Measurements from ENCODE around the gene ANTXRL. TPM values are rescaled to one million over a fixed set of nuclear protein-coding genes. Genes with fewer than 3 reads are reported as not detected.

Gene ANTXRL
- total and polyA plus RNA-seq, 2 of the 8 experiments (the other 6 are each of a cell fraction or from before 2014, with no cell fraction given), result not detected

- TF ChIP-seq SAP30 (IDR thresholded peaks at IDR 0.05; ENCODE audit: insufficient read depth, insufficient replicate concordance, low read length), result no peak
- no peak for TF ChIP-seq ATF2 (IDR thresholded peaks at IDR 0.05; ENCODE audit: low read length)
- no peak for TF ChIP-seq RAD21 (IDR thresholded peaks at IDR 0.05 in 1 of 2, conservative IDR thresholded peaks at IDR 0.05 in 1 of 2; ENCODE audit: low read depth in 2 of 2, low read length in 2 of 2)
- no peak for TF ChIP-seq SP2 (IDR thresholded peaks at IDR 0.05; ENCODE audit: low read length)
- TF ChIP-seq SIX5 (IDR thresholded peaks at IDR 0.05; ENCODE audit: low read depth, low read length), result no peak
- no peaks in the 10 kb centered on the region for H4K20me1 ChIP-seq (replicated peaks in 1 of 2; ENCODE audit: control insufficient read depth in 1 of 2, insufficient read depth in 2 of 2, low read length in 2 of 2)
- no peak overlapping the region for H4K5ac ChIP-seq (ENCODE audit: insufficient read length, low read depth, low read length)
- no peak overlapping the region for H2BK5ac ChIP-seq (ENCODE audit: low read depth, low read length)
- H4K8ac ChIP-seq (ENCODE audit: extremely low read depth, insufficient read depth, low read length), result no peak overlapping the region
- DNase-seq (ENCODE audit: low read depth in 1 of 2, low spot score in 2 of 2), result no peak
- H3K79me1 ChIP-seq (ENCODE audit: low read depth, low read length), result no peaks in the 10 kb centered on the region
- no peak overlapping the region for H3K9ac ChIP-seq (replicated peaks in 1 of 4; ENCODE audit: extremely low read depth in 1 of 4, low read depth in 3 of 4, low read length in 3 of 4)
- H3K36me3 ChIP-seq (ENCODE audit: control insufficient read depth in 2 of 4, insufficient read depth in 4 of 4, low read length in 3 of 4), result no peaks in the 10 kb centered on the region
- peaks cover 0 to 2% (median 0%) of the 10 kb centered on the region in 4 experiments; a peak in 2 of 7 replicates for H3K4me1 ChIP-seq (replicated peaks in 1 of 4; ENCODE audit: control insufficient read depth in 3 of 4, insufficient read depth in 4 of 4, low read length in 3 of 4)
- H3K23ac ChIP-seq (ENCODE audit: insufficient read length), result no peak overlapping the region
- H3K4me2 ChIP-seq (ENCODE audit: insufficient read depth in 1 of 2, low read depth in 2 of 2, low read length in 2 of 2), result no peak overlapping the region
- CTCF ChIA-PET (ENCODE audit: partially characterized antibody), result interaction anchor here (0.7 to 9.2 kb wide), 9 partner anchors 8 to 30 kb away, joined by 3 to 99 read pairs (median 6); no protein-coding TSS in a partner anchor
- FAIRE-seq, result no peak
- H3K9me3 ChIP-seq (ENCODE audit: insufficient read depth in 2 of 2, low read depth in 1 of 2, low read length in 1 of 2), result no peaks in the 10 kb centered on the region
- no peak overlapping the region for H2BK15ac ChIP-seq (ENCODE audit: low read length)
- H3K23me2 ChIP-seq (ENCODE audit: low read depth, low read length), result no peaks in the 10 kb centered on the region
- POLR2A ChIA-PET (ENCODE audit: partially characterized antibody), result no interaction called here
- no peak overlapping the region for H3K18ac ChIP-seq (ENCODE audit: extremely low read depth, low read length)
- no peak overlapping the region for H2BK20ac ChIP-seq (ENCODE audit: low read length)
- H3K4ac ChIP-seq (replicated peaks; ENCODE audit: insufficient read length, low read depth, low read length), result no peak overlapping the region
- no peak overlapping the region for H4K91ac ChIP-seq (replicated peaks; ENCODE audit: insufficient read length, low read length)
- H3K27ac ChIP-seq (ENCODE audit: low read depth, low read length), result no peak overlapping the region
- no peaks in the 10 kb centered on the region for H3K79me2 ChIP-seq (ENCODE audit: control insufficient read depth in 1 of 2, insufficient read depth in 2 of 2, low read length in 2 of 2)
- H2AFZ ChIP-seq (ENCODE audit: low read length), result no peak overlapping the region
- no peak overlapping the region for H2BK120ac ChIP-seq (replicated peaks; ENCODE audit: low read depth, low read length)
- no peak overlapping the region for H2AK5ac ChIP-seq (ENCODE audit: low read depth, low read length)
- H3K14ac ChIP-seq (ENCODE audit: insufficient read length), result no peak overlapping the region
- H3K4me3 ChIP-seq (ENCODE audit: extremely low read depth in 1 of 4, insufficient read depth in 2 of 4, low read depth in 3 of 4, low read length in 4 of 4), result no peak overlapping the region
- no peak overlapping the region for H2BK12ac ChIP-seq (ENCODE audit: low read depth, low read length)
- no peak overlapping the region for H3K56ac ChIP-seq (replicated peaks; ENCODE audit: insufficient read length, low read depth, low read length)
- 90% methylated on average over 4 of the region's 4 CpGs; no CpG with 5 or more reads in 1 of the 2 experiments for WGBS, 2 experiments (ENCODE audit: extremely low coverage in 1 of 2, insufficient coverage in 1 of 2, insufficient read length in 1 of 2, insufficient replicate concordance in 2 of 2, low coverage in 1 of 2, low lambda C conversion rate in 2 of 2, missing lambda C conversion rate in 1 of 2)
- H3K27me3 ChIP-seq (replicated peaks in 1 of 4; ENCODE audit: control insufficient read depth in 3 of 4, extremely low read depth in 1 of 4, insufficient read depth in 3 of 4, low read length in 3 of 4), result peaks cover 0 to 2% (median 0%) of the 10 kb centered on the region in 4 experiments; a peak in 1 of 7 replicates
These were observed 29.7 kb upstream of the ANTXRL start for GRCh38 chr10:46257099-46257498.

Measured in H1 (cell line).